ENCODE data around the gene SLC5A10.

Gene SLC5A10

DNA sequence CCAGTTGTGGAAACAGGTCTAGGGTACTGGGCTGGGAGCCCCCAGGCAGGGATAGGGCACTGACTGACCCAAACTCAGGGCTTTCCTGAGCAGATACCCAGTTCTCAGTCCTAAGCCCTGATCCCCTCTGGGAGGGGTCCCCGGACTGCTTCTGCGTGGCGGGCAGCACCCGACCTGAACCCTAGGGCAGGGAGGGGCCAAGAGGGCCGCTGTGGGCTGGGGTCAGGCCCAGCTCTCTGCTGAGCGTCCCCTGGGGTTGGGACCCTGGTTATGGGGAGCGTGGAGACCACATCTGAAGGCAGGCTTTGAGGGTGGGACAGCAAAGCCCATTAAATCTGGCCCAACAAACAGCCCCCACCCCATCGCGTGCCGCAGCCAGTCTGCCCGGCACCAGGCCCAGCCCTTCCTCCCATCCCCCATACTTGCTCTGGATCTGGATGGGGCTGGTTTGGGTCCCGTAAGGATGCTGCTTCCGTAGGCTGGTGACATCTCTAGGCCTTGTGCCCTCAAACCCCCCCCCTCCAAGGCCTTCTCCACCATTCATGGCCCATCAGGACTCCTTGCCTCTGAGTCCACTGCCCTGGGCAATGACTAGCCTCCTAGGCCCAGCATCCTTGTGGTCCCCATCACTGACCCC is 53.3 kb downstream of the SLC5A10 start:
- in situ Hi-C loops (cut with HindIII; ENCODE audit: low sequenced_read_pairs), result no loop called here
- H3K4me3 ChIP-seq (ENCODE audit: low read depth, low read length), result peak overlapping the region; percentile 59
- TF ChIP-seq, protein P1, sequence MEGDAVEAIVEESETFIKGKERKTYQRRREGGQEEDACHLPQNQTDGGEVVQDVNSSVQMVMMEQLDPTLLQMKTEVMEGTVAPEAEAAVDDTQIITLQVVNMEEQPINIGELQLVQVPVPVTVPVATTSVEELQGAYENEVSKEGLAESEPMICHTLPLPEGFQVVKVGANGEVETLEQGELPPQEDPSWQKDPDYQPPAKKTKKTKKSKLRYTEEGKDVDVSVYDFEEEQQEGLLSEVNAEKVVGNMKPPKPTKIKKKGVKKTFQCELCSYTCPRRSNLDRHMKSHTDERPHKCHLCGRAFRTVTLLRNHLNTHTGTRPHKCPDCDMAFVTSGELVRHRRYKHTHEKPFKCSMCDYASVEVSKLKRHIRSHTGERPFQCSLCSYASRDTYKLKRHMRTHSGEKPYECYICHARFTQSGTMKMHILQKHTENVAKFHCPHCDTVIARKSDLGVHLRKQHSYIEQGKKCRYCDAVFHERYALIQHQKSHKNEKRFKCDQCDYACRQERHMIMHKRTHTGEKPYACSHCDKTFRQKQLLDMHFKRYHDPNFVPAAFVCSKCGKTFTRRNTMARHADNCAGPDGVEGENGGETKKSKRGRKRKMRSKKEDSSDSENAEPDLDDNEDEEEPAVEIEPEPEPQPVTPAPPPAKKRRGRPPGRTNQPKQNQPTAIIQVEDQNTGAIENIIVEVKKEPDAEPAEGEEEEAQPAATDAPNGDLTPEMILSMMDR (IDR thresholded peaks at IDR 0.05; ENCODE audit: low read depth, low read length, missing control alignments), result no peak
- no peak for DNase-seq (ENCODE audit: low read depth)

DNA sequence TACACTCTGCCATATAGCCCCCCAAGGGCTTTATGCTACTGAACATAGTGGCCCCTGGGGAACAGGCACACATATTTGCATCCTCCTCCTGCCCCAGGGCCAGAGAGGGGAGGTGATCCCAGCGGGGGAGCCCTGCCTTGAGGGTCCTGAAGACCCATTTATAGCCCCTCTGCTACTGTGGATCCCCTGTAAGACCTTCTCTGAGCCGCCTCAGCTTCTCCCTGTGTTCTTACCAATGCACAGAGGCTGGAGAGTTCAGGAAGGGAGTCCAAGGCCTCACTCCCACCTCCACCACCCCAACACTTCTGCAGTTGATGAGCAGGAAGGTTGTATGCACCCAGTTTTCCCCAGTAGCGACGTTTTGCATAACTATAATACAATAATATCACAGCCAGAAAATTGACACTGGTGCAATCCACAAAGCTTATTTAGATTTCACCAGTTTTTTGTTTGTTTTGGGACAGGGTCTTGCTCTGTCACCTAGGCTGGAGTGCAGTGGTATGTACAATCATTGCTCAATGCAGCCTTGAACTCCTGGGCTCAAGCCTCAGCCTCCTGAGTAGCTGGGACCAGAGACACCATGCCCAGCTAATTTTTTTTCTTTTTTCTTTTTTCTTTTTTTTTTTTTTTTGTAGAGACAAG is 53.9 kb downstream of the SLC5A10 start:
- no peak overlapping the region for H3K4me3 ChIP-seq (ENCODE audit: low read depth, low read length)
- in situ Hi-C loops (cut with HindIII; ENCODE audit: low sequenced_read_pairs), result no loop called here
- TF ChIP-seq, protein P1 (IDR thresholded peaks at IDR 0.05; ENCODE audit: low read depth, low read length, missing control alignments), result no peak
- no peak for DNase-seq (ENCODE audit: low read depth)

DNA sequence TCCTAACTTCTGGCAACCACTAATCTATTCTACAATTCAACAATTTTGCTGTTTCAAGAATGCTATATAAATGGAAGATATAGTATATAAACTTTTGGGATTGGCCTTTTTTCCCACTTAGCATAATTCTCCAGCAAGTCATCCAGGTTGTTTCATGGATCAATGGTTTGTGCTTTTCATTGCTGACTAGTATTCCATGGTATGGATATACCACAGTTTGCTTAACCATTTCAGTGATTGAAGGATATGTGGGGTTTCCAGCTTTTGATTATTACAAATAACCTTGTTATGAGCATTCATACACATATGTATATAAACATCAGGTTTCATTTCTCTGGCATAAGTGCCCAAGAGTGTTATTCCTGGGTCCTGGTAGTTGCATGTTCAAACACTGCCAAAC is 54.7 kb downstream of the SLC5A10 start:
- no peak overlapping the region for H3K4me3 ChIP-seq (ENCODE audit: low read depth, low read length)
- in situ Hi-C loops (cut with HindIII; ENCODE audit: low sequenced_read_pairs), result no loop called here
- no peak for DNase-seq (ENCODE audit: low read depth)
- TF ChIP-seq, protein P1 (IDR thresholded peaks at IDR 0.05; ENCODE audit: low read depth, low read length, missing control alignments), result no peak

DNA sequence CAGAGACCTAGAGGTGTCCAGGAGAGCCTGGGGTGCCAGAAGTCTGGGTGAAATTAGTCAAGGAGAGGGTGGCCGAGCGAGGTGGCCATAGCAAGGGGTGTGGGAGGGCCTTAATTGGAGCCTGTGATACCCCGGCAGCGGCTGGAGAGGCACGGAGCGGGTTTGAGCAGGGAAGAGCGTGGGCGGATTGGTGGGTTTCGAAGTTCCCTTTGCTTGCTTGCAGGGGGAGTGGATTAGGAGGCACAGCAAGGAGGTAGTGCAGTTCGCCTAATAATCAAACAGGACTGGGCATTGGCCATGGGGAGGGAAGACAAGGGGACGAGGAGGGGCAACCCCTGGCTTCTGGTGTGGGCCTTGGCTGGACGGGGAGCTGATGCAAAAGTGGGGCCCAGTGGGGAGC is 58.0 kb downstream of the SLC5A10 start:
- in situ Hi-C loops (cut with HindIII; ENCODE audit: low sequenced_read_pairs), result no loop called here
- TF ChIP-seq, protein P1 (IDR thresholded peaks at IDR 0.05; ENCODE audit: low read depth, low read length, missing control alignments), result no peak
- H3K4me3 ChIP-seq (ENCODE audit: low read depth, low read length), result no peak overlapping the region
- DNase-seq (ENCODE audit: low read depth), result no peak

DNA sequence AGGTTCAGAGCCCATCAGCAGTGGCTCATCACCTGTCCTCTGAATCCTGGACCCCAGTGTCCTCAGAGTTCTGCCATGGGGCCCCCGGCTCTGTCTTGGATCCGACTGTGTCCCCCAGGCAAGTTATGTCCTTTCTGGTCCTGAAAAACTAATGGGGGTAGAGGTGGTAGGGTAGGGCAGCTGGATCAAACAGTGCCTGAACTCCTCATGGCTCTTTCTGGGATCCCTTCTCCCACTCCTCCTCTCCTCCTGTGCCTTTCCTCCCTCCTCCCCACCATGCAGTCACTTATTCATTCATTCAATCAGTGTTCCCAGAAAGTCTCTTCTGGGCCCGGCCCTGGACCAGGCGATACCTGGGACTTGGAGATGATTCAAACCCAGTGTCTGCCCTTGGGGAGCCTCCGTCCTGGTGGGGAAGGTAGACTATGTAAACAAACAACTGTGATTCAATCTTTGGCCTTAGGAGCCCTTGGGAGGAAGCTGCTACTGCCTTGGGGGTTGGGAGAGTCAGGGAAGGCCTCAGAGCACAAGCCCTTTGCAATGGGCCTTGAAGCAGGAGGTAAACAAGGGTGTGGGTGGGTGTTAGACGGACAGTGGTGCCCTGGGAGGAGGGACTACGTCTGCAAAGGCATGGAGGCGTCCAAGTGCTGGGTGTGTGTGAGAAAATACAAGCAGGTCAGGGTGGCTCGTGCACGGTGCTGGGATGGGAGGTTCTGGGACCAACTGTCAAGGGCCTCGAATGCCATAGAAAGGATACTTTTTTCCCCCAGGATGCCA is 59.0 kb downstream of the SLC5A10 start:
- in situ Hi-C loops (cut with HindIII; ENCODE audit: low sequenced_read_pairs), result no loop called here
- H3K4me3 ChIP-seq (ENCODE audit: low read depth, low read length), result no peak overlapping the region
- TF ChIP-seq, protein P1 (IDR thresholded peaks at IDR 0.05; ENCODE audit: low read depth, low read length, missing control alignments), result no peak
- DNase-seq (ENCODE audit: low read depth), result no peak

DNA sequence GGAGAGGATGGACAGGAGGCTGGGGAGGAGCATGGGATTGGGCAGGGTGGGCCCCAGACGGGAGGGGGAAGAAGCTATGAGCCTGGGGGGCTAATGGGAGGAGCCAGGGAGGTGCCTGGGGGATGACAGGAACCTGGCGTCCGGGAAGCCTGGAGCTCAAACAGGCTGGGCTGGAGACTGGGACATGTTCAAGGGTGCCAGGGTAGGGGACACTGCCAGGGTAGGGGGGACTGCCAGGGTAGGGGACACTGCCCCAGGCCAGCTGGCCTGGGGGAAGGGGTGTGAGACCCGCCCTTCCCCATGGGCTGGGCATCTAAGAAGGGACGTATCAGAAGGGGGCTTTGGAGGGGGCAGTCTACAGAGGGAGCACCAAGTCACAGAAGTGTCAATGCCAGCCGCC is 59.6 kb downstream of the SLC5A10 start:
- in situ Hi-C loops (cut with HindIII; ENCODE audit: low sequenced_read_pairs), result no loop called here
- TF ChIP-seq, protein P1 (IDR thresholded peaks at IDR 0.05; ENCODE audit: low read depth, low read length, missing control alignments), result no peak
- no peak overlapping the region for H3K4me3 ChIP-seq (ENCODE audit: low read depth, low read length)

More for the DNA sequence above, 59.6 kb downstream of the SLC5A10 start:
- DNase-seq (ENCODE audit: low read depth), result no peak

Data from astrocyte of the cerebellum (primary cell).